Heart right ventricle (tissue), 16 donors: ENCODE results near the gene GJB3. TPM values are rescaled to one million over a fixed set of nuclear protein-coding genes. Genes with fewer than 3 reads are reported as not detected.

ENCODE experiments used
- ATAC-seq, 8 donors: fragments of 200-7000 bp; cut with Tn5 transposase; one replicate each; pipeline ENCODE4 v1.9.1; 2020; ENCODE audit warnings: mild to moderate bottlenecking in 8 of 8, moderate library complexity in 8 of 8, moderate number of reproducible peaks in 1 of 8
- DNase-seq, 2 donors: peaks; one replicate each; pipeline ENCODE4 v3.0.0-alpha.2; 2020
- H3K27ac ChIP-seq, 10 donors: fragments of 200-600 bp; sonication (generic) in 2 of 10; one replicate each; pipeline versions ENCODE4 v1.5.0 to v1.8.0; 2020 to 2022; ENCODE audit warnings: mild to moderate bottlenecking in 3 of 10
- H3K27me3 ChIP-seq, 7 donors: fragments of 200-600 bp; one replicate each; pipeline ENCODE4 v1.8.0; 2021 to 2022; ENCODE audit warnings: mild to moderate bottlenecking in 2 of 7
- H3K36me3 ChIP-seq, 9 donors: fragments of 200-600 bp; sonication (generic) in 1 of 9; one replicate each; pipeline versions ENCODE4 v1.5.0 to v1.8.0; 2020 to 2022; ENCODE audit warnings: mild to moderate bottlenecking in 2 of 9
- H3K4me1 ChIP-seq, 9 donors: fragments of 200-600 bp; sonication (generic) in 1 of 9; one replicate each; pipeline versions ENCODE4 v1.5.0 to v1.8.0; 2020 to 2022; ENCODE audit warnings: mild to moderate bottlenecking in 4 of 9
- H3K4me3 ChIP-seq, 10 donors: fragments of 200-600 bp; sonication (generic) in 2 of 10; one replicate each; pipeline versions ENCODE4 v1.5.0 to v1.8.0; 2020 to 2022; ENCODE audit warnings: mild to moderate bottlenecking in 7 of 10, moderate library complexity in 2 of 10
- H3K9me3 ChIP-seq, 11 donors: fragments of 200-600 bp in 10 of 11; sonication (generic) in 2 of 11; one replicate each; pipeline versions ENCODE4 v1.5.0 to v1.8.0; 2013 to 2022; ENCODE audit warnings: mild to moderate bottlenecking in 2 of 11, control low read depth in 1 of 11, moderate library complexity in 1 of 11
- WGBS, 2 donors: extraction: QIAGEN DNeasy Blood & Tissue Kit; methylation state at CpG; one replicate each; pipeline ENCODE4 v1.1.7; 2013; ENCODE audit warnings: inconsistent platforms in 1 of 2; 5-methylcytosine and 5-hydroxymethylcytosine counted together
- intact Hi-C, 10 donors: fragments of 100-400 bp; cut with DNase I; formaldehyde crosslinking; loops; one replicate each; pipeline versions ENCODE4 v1.11.1 to v1.14.2; 2022
- polyA plus RNA-seq, 2 donors: library from polyadenylated mRNA; stranded (reverse); fragments of 200-250 nt; gene quantifications; one replicate each; pipeline ENCODE4 v1.2.3, GENCODE V29; 2013
- total RNA-seq, 10 donors: library from RNA; stranded (reverse); fragmentation: NEBNext Ultra II Directional in 3 of 10; extraction: Animal tissue kit (Norgen Biotek cat#: 25700) in 3 of 10; gene quantifications; one replicate each; pipeline versions ENCODE4 v1.2.1 to v1.2.4, GENCODE V29; 2021 to 2023
- TF ChIP-seq, protein P1 (sequence below), 9 donors: fragments of 200-600 bp; sonication (generic) in 2 of 9; IDR thresholded peaks; one replicate each; pipeline versions ENCODE4 v1.5.0 to v1.8.0; 2021 to 2022; ENCODE audit warnings: antibody characterized with exemption in 9 of 9, mild to moderate bottlenecking in 5 of 9, moderate library complexity in 1 of 9
- donor health status: Arrhythmogenic right ventricular cardiomyopathy.
- donor health status: ischemic (EF 13 %, LVEDD 7.1; RV severe dilation, severe dysfunction).
- donor health status: healthy with polysubstance abuse.
- donor health status: DM: no; HTN: yes; CAD: no.
- donor health status: DM: no; HTN: no; CAD: no.
- donor health status: ischemic (EF 25% LVEDD 6.9; RV normal size, moderate dysfunction).
- donor health status: ischemic (EF 25% LVEDD 5.7; RV mildly dilated, moderate dysfunction).
- donor health status: healthy.
- donor health status: DM: yes; HTN: yes; CAD: no.
- donor health status: Ischemic cardiomyopathy.
- donor health status: ischemic (EF 35%, LVEDD 5.7; RV mildly dilated, moderate dysfunction).
- donor health status: nonischemic (EF 11% LVEDD 7.7; RV severe dilation, severe dysfunction).
- donor health status: DM: yes; HTN: yes; CAD: no.
- donor health status: PGD.
- donor health status: ischemic (EF 29% LVEDD 5.4; RV normal size, mild dysfunction).
- donor health status: nonischemic (EF 23%, LVEDD 6.1; RV moderate dilation, normal function).

GJB3 gene
- total and polyA plus RNA-seq, 12 donors: not detected

DNA sequence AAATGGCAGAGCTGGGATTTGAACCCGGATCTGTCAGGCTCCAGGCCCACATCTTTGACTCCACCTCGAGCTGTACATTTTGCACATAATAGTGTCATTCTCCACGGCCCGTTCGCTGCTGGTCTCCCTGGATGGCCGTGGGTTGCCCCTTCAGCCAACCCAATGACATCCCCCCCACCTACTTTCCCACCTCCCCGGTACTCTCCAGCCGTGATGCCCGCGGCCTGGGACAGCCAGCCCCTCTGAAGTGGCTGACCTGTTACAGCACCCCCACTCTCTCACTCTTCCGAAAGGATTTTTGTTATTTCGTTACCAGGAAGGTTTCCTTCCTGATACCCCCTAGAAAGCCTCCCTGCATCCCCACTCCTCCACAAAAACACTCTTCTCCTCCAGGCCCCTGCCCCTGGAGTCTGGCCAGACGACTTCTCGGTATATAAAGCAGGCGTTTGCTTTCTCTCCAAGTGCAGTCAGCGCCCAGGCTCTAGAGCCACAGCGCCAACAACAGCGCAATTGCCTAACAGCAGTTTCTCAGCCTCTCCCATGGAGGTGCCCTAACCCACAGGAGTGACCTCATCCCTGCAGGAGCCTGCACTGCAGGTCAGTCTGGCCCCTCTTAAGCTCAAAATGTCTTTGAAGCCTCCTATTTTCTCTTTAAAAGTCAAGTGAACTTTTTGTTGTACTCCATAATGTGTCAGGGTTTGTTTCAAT, 40.7 kb upstream of the GJB3 start:
- peaks cover 0 to 4% (median 0%) of the 10 kb centered on the region in 9 donors for H3K4me1 ChIP-seq
- TF ChIP-seq, protein P1, sequence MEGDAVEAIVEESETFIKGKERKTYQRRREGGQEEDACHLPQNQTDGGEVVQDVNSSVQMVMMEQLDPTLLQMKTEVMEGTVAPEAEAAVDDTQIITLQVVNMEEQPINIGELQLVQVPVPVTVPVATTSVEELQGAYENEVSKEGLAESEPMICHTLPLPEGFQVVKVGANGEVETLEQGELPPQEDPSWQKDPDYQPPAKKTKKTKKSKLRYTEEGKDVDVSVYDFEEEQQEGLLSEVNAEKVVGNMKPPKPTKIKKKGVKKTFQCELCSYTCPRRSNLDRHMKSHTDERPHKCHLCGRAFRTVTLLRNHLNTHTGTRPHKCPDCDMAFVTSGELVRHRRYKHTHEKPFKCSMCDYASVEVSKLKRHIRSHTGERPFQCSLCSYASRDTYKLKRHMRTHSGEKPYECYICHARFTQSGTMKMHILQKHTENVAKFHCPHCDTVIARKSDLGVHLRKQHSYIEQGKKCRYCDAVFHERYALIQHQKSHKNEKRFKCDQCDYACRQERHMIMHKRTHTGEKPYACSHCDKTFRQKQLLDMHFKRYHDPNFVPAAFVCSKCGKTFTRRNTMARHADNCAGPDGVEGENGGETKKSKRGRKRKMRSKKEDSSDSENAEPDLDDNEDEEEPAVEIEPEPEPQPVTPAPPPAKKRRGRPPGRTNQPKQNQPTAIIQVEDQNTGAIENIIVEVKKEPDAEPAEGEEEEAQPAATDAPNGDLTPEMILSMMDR (IDR thresholded peaks at IDR 0.05): no peak
- H3K4me3 ChIP-seq: no peak overlapping the region
- no peak for ATAC-seq
- no peak overlapping the region for H3K27ac ChIP-seq
- H3K27me3 ChIP-seq: peaks cover 0 to 39% (median 20%) of the 10 kb centered on the region in 7 donors
- DNase-seq: no peak
- no peaks in the 10 kb centered on the region for H3K36me3 ChIP-seq
- 37 to 40% methylated on average over 18 of the region's 18 CpGs for WGBS, 2 donors
- H3K9me3 ChIP-seq: no peaks in the 10 kb centered on the region
- intact Hi-C loops: loop anchor here (5.0 to 10.0 kb wide), 8 partner anchors 276 to 1108 kb away; no protein-coding TSS in a partner anchor

DNA sequence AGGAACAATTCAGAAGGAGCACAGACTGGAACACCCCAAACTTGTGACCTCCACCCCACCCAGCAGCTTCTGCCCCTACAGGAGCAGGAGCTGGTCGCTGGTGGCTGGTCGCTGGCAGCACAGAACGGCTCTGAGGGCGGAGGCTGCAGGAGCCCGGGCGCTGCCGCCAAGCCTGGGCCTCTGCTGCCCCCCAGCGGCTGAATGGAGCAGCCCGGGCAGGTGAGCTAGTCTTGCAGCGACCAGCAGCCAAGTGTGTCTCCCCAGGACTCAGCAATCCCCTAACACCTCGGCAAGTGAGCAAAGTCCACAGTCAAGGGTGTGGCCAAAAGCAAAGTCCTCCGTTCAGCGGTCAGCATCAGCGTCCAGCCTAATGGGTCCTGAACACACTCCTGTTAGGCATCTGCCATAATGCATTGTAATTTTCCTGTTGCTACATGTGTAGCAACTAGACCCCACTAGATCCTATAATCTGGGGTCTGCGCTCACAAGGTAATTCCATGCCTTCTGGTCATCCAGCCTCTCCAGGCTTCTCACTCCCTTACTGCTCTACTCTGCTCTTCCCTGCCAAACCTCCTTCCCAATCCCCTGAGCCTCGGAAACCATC, 38.2 kb upstream of the GJB3 start:
- peak; percentile 82 to 92 (median 88) for ATAC-seq
- intact Hi-C loops: loop anchor here (2.0 to 10.0 kb wide), 9 partner anchors 278 to 1110 kb away; no protein-coding TSS in a partner anchor
- H3K9me3 ChIP-seq: no peaks in the 10 kb centered on the region
- TF ChIP-seq, protein P1 (IDR thresholded peaks at IDR 0.05): peak; percentile 89 to 97 (median 95)
- WGBS, 2 donors: 11 to 13% methylated on average over 16 of the region's 16 CpGs
- DNase-seq: peak; percentile 65 to 80
- H3K27ac ChIP-seq: no peak overlapping the region
- no peak overlapping the region for H3K4me3 ChIP-seq
- H3K36me3 ChIP-seq: no peaks in the 10 kb centered on the region
- H3K4me1 ChIP-seq: peaks cover 0 to 4% (median 0%) of the 10 kb centered on the region in 9 donors
- H3K27me3 ChIP-seq: peaks cover 0 to 42% (median 23%) of the 10 kb centered on the region in 7 donors

DNA sequence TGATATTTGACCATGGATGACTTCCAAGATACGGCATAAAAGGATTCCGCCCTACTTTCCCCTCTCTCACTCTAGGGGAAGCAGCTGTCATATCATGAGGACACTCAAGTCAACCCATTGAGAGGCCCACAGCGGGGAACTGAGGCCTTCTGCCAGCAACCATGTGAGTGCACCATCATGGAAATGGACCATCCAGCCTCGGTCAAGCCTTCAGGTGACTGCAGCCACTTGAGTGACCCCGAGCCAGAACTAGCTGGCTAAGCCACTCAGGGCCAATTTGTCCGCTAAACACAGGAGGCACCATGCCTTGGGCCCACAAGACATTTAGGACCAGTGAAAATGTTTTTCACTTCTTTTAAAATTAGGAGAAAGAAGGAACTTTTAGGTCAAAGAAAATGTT, 37.2 kb upstream of the GJB3 start:
- WGBS, 2 donors: 80 to 81% methylated on average over 6 of the region's 6 CpGs
- H3K9me3 ChIP-seq: no peaks in the 10 kb centered on the region
- no peak overlapping the region for H3K4me3 ChIP-seq
- intact Hi-C loops: loop anchor here (2.0 to 10.0 kb wide), 9 partner anchors 279 to 1111 kb away; no protein-coding TSS in a partner anchor
- H3K27me3 ChIP-seq: peaks cover 0 to 44% (median 21%) of the 10 kb centered on the region in 7 donors
- H3K36me3 ChIP-seq: no peaks in the 10 kb centered on the region
- DNase-seq: no peak
- H3K4me1 ChIP-seq: peaks cover 0 to 4% (median 0%) of the 10 kb centered on the region in 9 donors
- H3K27ac ChIP-seq: no peak overlapping the region
- TF ChIP-seq, protein P1 (IDR thresholded peaks at IDR 0.05): no peak
- no peak for ATAC-seq

DNA sequence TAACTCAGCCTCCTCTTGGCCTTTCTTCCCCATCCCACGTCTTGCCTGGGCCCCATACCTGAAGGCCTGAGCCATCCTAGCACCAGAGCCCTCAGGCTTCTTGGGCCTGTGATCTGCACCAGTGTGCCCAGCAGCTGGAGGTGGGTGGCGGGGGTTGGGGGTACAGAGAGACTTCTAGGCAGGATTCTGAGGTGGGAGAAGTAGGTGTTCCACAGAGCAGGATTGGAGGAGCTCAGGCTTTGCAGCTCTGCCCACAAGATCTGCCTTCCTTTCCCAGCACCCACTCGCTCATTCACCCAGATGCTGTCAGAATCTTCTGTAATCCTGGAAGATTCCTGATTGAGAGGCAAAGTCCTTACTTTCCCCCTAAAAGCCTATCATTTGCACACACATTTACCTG, 36.2 kb upstream of the GJB3 start:
- H3K27me3 ChIP-seq: peaks cover 0 to 39% (median 15%) of the 10 kb centered on the region in 7 donors
- intact Hi-C loops: loop anchor here (5.0 to 10.0 kb wide), 8 partner anchors 280 to 1113 kb away; no protein-coding TSS in a partner anchor
- WGBS, 2 donors: 71 to 75% methylated on average over 3 of the region's 3 CpGs

More for the DNA sequence above, 36.2 kb upstream of the GJB3 start:
- peaks cover 0 to 4% (median 0%) of the 10 kb centered on the region in 9 donors for H3K4me1 ChIP-seq
- DNase-seq: no peak
- ATAC-seq: no peak
- no peak overlapping the region for H3K27ac ChIP-seq
- TF ChIP-seq, protein P1 (IDR thresholded peaks at IDR 0.05): no peak
- H3K36me3 ChIP-seq: no peaks in the 10 kb centered on the region
- no peak overlapping the region for H3K4me3 ChIP-seq
- no peaks in the 10 kb centered on the region for H3K9me3 ChIP-seq
